Eye (tissue), 1 donor: ENCODE measurements around the gene LY6G6D.

Experiments
- DNase-seq: peaks from one replicate; pipeline ENCODE4 v3.0.0-alpha.2; 2015

LY6G6D gene

DNA sequence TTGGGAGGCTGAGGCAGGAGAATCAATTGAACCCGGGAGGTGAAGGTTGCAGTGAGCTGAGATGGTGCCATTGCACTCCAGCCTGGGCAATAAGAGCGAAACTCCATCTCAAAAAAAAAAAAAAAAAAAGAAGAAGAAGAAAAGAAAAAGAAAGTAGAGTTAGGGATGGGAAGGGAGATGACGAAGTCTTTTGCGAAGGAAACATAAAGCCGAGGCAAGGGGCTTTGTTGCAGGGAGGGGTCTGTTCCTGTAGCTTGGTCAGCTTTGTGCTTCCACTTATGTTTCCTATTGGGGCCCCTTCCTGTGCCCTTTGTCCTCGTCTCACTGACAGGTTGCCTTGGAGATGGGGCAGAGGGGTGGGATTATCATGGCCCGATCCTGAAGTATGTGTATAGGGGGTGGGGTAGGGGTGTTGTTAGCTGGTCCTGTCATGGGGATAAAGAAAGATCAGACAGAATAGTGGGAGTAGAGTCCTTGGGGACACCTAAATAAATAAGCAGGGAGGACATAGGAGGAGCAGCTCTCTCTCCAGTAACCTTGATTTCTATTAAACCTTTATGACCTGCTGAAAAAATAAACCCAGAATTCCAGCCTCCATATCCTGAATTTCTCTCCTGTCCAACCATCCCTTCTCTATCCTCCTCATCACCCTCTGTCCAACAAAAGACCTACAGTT lies 22.3 kb downstream of the LY6G6D start:
- DNase-seq: peak; percentile 88

DNA sequence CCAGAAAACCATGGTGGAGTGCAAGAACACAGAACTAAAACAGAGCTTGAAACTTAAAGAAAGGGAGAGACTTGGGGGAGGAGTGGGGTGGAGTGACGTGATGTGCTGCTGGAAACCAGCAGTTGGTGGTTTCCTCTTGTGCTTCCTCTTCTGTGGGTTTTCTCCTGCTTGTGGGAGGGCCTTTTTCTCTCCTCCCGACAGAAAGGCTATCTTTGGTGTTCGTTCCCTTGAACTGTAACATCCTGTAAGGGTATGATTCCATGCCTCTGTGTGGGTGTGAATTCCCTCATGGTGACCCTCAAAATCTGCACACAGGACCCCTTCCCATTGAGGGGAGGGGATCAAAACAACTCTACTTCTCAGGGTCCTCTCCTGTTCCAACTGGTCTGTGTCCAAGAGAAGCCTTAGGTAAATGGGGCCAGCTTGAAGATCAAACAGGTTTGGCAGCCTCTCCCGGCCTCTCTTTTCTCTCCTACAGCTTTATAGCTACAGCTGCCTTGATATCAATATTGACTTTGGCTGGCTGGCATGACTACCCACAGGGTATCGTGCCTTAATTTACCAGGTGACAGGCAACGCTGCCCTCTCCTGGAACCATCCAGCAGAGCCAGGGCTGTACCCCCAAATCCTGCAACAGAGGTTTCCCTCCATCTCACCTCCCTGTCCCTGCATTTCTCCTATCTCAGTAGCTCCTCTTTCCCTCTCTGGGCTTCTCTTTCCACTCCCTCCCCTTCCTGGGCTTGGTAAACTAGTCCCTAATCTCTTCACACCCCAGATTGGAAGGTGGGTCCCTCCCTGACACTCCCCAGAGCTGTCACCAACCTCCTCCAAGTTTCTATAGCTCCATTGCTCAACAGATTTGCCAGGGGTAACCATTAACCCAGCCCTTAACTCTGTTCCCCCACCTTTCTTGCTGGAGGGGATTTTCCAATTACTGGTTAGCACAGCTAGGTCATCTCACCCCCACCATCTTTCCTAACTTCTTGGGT lies 23.1 kb downstream of the LY6G6D start:
- peak; percentile 72 for DNase-seq

DNA sequence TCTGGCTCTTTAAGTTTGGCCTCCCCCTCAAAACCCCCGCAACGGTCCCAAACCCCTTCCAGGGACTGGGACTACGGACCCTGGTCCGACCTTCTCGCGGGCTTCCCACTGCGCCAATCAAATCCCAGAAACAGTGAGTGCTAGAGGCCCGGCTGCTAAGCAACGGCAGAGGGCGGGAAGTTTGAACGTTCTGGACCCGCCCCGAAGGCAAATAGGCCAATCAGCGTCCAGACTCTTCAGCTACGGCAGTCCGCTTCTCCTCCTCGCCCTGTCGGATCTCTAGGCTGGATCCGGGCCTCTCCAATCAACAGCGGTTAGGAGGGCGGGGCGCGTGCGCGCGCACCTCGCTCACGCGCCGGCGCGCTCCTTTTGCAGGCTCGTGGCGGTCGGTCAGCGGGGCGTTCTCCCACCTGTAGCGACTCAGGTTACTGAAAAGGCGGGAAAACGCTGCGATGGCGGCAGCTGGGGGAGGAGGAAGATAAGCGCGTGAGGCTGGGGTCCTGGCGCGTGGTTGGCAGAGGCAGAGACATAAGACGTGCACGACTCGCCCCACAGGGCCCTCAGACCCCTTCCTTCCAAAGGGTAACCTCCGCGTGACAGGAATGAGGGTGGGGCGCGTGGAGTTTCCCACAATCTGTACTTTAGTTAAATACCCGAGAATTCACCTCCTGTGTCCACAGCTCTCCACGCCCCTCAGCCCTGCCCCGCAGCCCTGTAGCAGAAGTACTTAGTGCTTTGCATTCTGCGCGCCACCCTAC lies 24.7 kb downstream of the LY6G6D start, which contains the start of gene MSH5:
MSH5 (plus strand) TSS at position 367 of the 758 bp plus-strand sequence. CDS start 462 bp downstream, outside the sequence.
- DNase-seq: peak; percentile 100

- DNase-seq: no peak
Observed at GRCh38 chr6:31740397-31741223, 25.5 kb downstream of the LY6G6D start.

DNA sequence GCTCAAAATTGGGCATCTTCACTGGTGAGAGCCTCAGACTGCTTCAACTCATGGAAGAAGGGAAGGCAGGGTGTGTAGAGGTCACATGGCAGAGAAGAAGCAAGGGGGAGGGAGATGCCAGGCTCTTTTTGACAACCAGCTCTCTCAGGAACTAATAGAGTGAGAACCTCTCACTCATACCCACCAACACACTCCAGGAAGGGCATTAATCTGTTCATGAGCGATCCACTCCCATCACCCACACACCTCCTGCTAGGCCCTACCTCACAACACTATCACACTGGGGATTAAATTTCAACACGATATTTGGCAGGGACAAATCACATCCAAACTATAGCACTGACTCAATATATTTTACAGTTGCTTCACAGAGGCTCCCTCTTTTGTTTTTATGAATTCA lies 26.7 kb downstream of the LY6G6D start:
- DNase-seq: no peak

DNA sequence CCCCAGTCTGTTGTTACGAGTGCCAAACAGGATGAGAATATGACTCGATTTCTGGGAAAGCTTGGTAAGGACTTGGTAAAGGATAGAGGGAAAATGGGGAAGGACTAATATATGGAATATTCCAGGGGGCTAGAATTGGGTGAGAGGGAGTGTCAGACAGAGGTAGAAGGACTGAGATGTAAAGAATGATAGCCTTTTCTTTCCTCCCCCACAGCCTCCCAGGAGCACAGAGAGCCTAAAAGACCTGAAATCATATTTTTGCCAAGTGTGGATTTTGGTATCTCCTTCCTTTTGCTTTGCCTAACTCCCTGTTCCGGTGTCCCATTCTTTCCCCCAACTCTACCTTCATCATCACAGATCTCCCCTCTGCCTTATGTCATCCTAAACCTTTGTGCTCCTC lies 27.7 kb downstream of the LY6G6D start:
- no peak for DNase-seq

DNA sequence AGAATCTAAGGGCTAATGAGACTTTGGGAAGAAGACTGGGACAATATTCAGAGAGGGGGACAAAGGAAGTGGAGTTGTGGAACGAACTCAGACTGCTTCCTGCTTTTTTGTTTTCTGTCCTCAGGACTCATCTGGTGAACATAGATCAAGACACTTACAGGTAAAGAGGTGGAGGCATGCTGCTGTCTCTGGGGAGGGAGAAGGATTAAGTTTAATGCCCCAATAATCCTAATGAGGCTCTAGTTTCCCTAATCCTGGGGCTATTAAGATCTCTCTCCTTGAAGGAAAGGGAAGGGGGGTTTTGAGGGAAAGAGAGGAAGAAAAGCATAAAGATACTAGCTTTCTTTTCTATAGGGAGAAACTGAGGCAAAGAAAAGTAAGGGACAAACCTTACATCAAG lies 29.3 kb downstream of the LY6G6D start:
- no peak for DNase-seq

GRCh38 chr6:31749301-31750036 lies 34.3 kb downstream of the LY6G6D start:
- DNase-seq: no peak

DNA sequence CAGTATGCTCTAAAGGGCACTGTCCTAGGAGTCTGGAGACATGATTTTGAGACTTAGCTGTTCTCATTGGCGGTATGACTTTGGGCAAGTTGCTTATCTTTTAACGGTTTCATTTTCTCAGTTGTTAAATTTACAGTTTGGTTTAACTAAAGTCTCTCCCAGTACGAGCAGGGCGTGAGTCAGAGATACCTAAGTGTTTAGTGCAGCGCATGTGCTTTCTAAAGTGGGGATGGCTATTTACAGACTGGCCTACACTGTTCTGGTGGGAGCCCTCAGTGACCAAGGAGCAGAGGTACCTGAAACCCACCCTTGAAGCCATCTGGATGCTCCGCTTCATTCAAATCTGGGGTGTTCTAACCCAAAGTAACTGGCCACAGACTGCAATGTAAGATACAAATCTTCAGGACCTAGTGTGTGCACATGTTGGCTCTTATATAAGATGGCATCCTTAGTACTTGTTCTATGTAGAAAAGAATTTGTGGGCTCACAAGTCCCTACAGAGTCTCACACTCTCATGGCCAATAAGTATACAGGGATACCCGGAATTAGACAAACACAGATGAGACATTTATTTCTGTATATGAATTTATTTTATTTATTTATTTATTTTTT lies 35.4 kb downstream of the LY6G6D start:
- no peak for DNase-seq

- no peak for DNase-seq
Observed at GRCh38 chr6:31752739-31753319, 37.7 kb downstream of the LY6G6D start.

DNA sequence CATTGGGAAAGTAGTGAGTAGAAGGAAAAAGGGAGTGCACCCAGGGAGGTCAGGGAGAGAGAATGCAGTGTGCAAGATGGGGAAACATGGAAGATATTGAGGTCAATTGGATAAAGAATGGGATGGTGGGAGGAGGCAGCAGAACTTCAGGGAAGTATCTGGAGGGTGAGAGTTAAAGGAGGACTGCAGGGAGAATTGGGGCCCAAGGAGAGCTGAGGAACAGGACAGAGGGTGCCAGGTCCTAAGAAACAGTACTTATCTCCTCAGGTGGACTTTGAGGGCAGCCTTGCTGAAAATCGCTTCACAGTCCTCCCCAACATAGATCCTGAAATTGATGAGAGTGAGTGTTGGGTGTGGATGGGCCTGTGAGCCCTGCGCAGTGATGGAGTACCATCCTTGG lies 43.1 kb downstream of the LY6G6D start:
- DNase-seq: no peak

DNA sequence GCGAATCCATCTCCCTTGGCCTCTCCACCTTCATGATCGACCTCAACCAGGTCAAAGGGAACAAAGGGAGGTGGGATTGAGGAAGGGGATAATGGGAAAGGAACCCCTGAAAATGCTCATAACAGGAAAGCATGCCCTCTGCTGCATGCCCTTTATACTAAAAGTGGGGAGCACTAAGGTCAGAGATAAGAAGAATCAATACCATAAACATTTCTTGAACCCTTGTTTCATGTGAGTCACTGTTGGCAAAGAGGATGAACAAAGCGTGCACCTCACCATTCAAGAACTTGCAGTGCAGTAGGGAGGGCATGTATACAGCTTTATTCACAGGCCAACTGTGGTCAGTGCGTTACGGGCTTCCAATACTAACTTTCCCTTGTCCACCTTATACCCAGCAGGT lies 45.6 kb downstream of the LY6G6D start:
- DNase-seq: no peak

GRCh38 chr6:31761343-31761742 lies 46.2 kb downstream of the LY6G6D start:
- DNase-seq: no peak

GRCh38 chr6:31762356-31762755 lies 47.2 kb downstream of the LY6G6D start, which contains the start of gene SAPCD1:
TSS of gene SAPCD1 (plus strand) at chr6:31762656. CDS start at chr6:31763055, 399 bp downstream.
- no peak for DNase-seq

DNA sequence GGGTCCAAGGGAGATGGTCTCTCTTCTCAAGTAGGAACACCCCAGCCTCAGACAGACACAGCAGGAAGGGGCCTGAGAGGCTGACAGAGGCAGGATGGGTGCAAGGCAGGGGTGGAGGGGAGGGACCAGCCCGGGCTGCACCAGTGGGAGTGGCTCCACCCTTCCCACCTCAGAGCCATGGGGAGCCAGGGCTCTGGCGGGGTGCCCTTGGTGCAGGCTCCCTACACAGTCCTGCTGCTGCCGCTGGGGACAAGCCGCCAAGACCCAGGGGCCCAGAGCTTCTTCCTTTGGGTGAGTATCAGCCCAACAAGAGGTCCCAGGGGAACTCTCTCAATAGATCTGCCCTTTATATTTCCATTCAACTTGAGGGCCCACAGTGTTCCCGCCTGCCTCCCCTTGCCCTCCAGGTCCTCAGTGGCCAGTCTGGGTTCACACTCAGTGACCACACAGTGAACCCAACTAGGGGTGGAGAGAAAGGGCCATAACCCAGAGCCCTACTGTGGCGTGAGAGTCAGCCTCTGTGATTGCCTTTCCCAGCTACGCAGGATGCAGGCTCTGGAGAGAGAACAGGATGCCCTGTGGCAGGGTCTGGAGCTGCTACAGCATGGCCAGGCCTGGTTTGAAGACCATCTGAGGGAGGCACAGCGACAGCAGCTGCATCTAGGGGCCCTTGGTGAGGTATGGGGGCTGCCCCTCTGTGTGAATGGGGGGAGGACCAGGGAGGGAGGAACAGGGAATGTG lies 47.9 kb downstream of the LY6G6D start:
- DNase-seq: no peak

- peak; percentile 93 for DNase-seq
Observed at GRCh38 chr6:31763619-31763940, 48.4 kb downstream of the LY6G6D start.

DNA sequence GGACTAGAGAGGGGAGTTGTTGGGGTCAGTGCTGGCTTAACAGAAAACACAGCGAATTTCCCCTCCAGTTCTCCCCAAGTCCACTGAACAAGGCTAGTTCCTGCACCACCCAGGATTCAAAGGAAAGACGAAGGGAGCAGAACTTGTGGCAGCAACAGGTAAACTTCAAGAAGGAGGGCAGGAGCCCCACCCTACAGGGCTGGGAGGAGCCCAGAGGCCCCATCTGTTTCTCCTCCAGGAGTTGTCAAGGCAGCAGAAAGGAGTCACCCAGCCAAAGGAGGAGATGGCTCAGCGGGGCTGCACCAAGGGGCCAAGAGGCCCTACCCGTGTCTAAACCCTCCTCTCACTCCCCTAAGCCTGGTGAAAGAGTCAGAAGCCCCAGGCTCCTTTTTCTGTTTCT lies 49.0 kb downstream of the LY6G6D start:
- DNase-seq: peak; percentile 16

- no peak for DNase-seq
Observed at GRCh38 chr6:31765559-31765909, 50.4 kb downstream of the LY6G6D start.

- DNase-seq: peak; percentile 65
Observed at GRCh38 chr6:31765910-31766794, 51.0 kb downstream of the LY6G6D start.
